Gastrocnemius medialis (tissue), 4 donors: ENCODE measurements around the gene CYBA. TPM values are rescaled to one million over a fixed set of nuclear protein-coding genes. Genes with fewer than 3 reads are reported as not detected.
A peak's percentile ranks its signal among the peaks of the same experiment; 100 is the strongest.

Experiments
- ATAC-seq, 2 donors: fragments of 150-250 bp; one replicate each; pipeline ENCODE4 v1.9.1; 2016
- DNase-seq, 2 donors: peaks; one replicate each; pipeline ENCODE4 v3.0.0-alpha.2; 2019
- H3K27ac ChIP-seq, 4 donors: fragments of 200-600 bp; sonication (generic); 1 replicate in 1 of 4; 2 replicates in 3 of 4; pipeline ENCODE4 v1.5.1; 2016 to 2018; ENCODE audit warnings: mild to moderate bottlenecking in 2 of 4, moderate library complexity in 1 of 4
- H3K27me3 ChIP-seq, 3 donors: fragments of 200-600 bp; sonication (generic) in 2 of 3; 1 replicate in 1 of 3; 2 replicates in 2 of 3; pipeline versions ENCODE4 v1.5.1 to v1.6.0; 2016 to 2019; ENCODE audit warnings: mild to moderate bottlenecking in 1 of 3, moderate library complexity in 1 of 3
- H3K36me3 ChIP-seq, 2 donors: fragments of 200-600 bp; sonication (generic) in 1 of 2; one replicate each; pipeline ENCODE4 v1.5.1; 2017 to 2018
- H3K4me1 ChIP-seq, 2 donors: fragments of 200-600 bp; sonication (generic) in 1 of 2; one replicate each; pipeline ENCODE4 v1.5.1; 2016 to 2017; ENCODE audit warnings: mild to moderate bottlenecking in 2 of 2
- H3K4me3 ChIP-seq, 4 donors: fragments of 200-600 bp; sonication (generic) in 3 of 4; 1 replicate in 1 of 4; 2 replicates in 3 of 4; pipeline ENCODE4 v1.5.1; 2016 to 2019; ENCODE audit warnings: mild to moderate bottlenecking in 2 of 4
- H3K9me3 ChIP-seq, 3 donors: fragments of 200-600 bp; sonication (generic) in 2 of 3; 1 replicate in 1 of 3; 2 replicates in 2 of 3; pipeline ENCODE4 v1.5.1; 2016 to 2019
- POLR2A ChIP-seq, 2 donors: fragments of 450-650 bp; IDR thresholded peaks; one replicate each; pipeline ENCODE4 v1.6.1; 2017; ENCODE audit warnings: antibody characterized with exemption in 2 of 2, mild to moderate bottlenecking in 2 of 2, moderate library complexity in 2 of 2
- in situ Hi-C, 4 donors: fragments of 200-750 bp; cut with MboI; loops; one replicate each; pipeline versions ENCODE4 v1.15.0 to v1.8.0; 2017; ENCODE audit warnings: low sequenced_read_pairs in 4 of 4
- intact Hi-C: fragments of 100-400 bp; cut with DNase I; formaldehyde crosslinking; loops from one replicate; pipeline ENCODE4 v1.15.1; 2023; ENCODE audit warnings: low total_unique reads
- total RNA-seq, 4 donors: library from RNA; depleted of rRNA; stranded (reverse); fragments of >200 nt; gene quantifications; one replicate each; pipeline versions ENCODE4 v1.1.0 to v1.2.3, GENCODE V29; 2016
- TF ChIP-seq, protein P1 (sequence below), 5 experiments: fragments of 450-650 bp in 3 of 5; fragments of 200-600 bp in 2 of 5; sonication (generic) in 2 of 5; IDR thresholded peaks in 4 of 5; conservative IDR thresholded peaks in 1 of 5; 1 replicate in 4 of 5; 2 replicates in 1 of 5; pipeline ENCODE4 v1.5.1; 2016 to 2019; ENCODE audit warnings: antibody characterized with exemption in 5 of 5, mild to moderate bottlenecking in 3 of 5, moderate library complexity in 3 of 5

The CYBA gene
- total RNA-seq, 4 donors from 2014 or later = 5.1 to 33.2 (median 28.7) TPM

DNA sequence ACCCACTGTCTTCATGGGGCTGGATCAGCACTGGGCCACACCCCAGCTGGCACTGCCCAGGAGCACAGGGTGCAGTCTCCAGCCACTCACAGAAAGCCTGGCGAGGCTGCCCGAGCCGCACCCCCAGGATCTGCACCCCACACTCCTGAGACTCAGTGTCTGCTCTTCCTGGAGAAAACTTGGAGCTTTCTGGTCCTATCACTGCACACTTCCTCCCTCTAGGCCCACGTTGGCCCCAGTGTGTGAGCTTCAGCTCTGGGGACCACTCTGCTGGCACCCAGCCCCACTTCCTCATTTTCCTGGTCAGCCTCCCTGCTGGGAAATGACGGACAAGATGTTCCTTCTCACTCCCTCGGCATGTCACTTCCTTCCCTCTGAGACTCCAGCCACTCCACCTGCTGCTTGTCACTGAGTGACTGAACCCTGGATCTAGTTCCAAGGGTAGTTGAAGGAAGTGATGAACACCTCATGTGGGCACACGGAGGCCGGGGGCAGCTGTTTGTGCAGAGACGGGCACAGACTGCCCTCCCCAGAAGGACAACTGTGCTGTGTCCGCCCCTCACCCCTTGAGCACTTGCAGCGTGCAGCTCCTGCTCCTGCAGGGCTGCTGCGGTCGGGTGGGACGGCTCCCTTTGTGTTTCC, 51.6 kb downstream of the CYBA start:
- H3K4me1 ChIP-seq = peaks cover 0 to 3% of the 10 kb centered on the region in 2 donors
- in situ Hi-C loops = no loop called here
- H3K9me3 ChIP-seq = no peaks in the 10 kb centered on the region
- DNase-seq = peak; percentile 49 to 69
- peak in 1 of 2 donors; percentile 25 for TF ChIP-seq POLR2A (IDR thresholded peaks at IDR 0.05)
- TF ChIP-seq, protein P1, sequence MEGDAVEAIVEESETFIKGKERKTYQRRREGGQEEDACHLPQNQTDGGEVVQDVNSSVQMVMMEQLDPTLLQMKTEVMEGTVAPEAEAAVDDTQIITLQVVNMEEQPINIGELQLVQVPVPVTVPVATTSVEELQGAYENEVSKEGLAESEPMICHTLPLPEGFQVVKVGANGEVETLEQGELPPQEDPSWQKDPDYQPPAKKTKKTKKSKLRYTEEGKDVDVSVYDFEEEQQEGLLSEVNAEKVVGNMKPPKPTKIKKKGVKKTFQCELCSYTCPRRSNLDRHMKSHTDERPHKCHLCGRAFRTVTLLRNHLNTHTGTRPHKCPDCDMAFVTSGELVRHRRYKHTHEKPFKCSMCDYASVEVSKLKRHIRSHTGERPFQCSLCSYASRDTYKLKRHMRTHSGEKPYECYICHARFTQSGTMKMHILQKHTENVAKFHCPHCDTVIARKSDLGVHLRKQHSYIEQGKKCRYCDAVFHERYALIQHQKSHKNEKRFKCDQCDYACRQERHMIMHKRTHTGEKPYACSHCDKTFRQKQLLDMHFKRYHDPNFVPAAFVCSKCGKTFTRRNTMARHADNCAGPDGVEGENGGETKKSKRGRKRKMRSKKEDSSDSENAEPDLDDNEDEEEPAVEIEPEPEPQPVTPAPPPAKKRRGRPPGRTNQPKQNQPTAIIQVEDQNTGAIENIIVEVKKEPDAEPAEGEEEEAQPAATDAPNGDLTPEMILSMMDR (IDR thresholded peaks at IDR 0.05 in 4 of 5, conservative IDR thresholded peaks at IDR 0.05 in 1 of 5) = no peak
- ATAC-seq = peak; percentile 76 to 85
- intact Hi-C loops = no loop called here
- H3K4me3 ChIP-seq = no peak overlapping the region
- H3K27ac ChIP-seq = peak overlapping the region; percentile 63 to 77 (median 72)
- H3K27me3 ChIP-seq = no peaks in the 10 kb centered on the region
- peaks cover 2 to 45% of the 10 kb centered on the region in 2 donors for H3K36me3 ChIP-seq

DNA sequence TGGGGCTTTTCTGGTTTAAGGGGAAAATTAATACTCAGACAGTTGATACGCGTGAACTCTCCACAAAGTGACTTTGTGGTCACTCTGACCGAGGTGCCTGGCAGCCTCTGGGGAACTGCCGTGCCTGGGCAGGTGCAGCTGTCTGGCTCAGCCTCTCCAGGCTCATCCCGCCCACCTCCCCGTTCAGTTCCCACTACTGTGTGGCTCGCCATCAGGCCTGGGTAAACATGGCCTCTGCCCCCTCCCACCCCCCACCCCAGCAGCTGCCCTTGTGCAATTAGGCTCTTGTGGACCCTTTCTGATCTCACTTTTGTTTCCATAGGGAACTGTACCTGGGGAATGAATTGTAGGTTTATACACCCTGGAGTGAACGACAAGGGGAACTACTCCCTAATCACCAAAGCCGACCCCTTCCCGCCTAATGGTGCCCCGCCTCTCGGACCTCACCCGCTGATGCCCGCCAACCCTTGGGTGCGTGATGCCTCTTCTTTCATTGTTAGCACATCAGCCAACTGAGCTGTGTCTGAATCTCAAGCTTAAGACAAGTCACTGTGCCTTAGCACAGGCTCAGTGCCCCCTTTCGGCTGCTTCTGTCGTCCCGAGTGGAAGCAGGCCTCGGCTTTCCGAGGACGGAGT, 52.9 kb downstream of the CYBA start:
- no peak for DNase-seq
- ATAC-seq = no peak
- no peak for TF ChIP-seq POLR2A (IDR thresholded peaks at IDR 0.05)
- TF ChIP-seq, protein P1 (IDR thresholded peaks at IDR 0.05 in 4 of 5, conservative IDR thresholded peaks at IDR 0.05 in 1 of 5) = no peak
- Histone ChIP-seq H3K27ac (peak overlapping the region; percentile 23 to 70 (median 52)), H3K4me3 (no peak overlapping the region), H3K9me3 (no peaks in the 10 kb centered on the region), H3K27me3 (no peaks in the 10 kb centered on the region), H3K36me3 (peaks cover 2 to 45% of the 10 kb centered on the region in 2 donors), H3K4me1 (peaks cover 0 to 6% of the 10 kb centered on the region in 2 donors)
- in situ Hi-C loops (no loop called here), intact Hi-C loops (no loop called here)

DNA sequence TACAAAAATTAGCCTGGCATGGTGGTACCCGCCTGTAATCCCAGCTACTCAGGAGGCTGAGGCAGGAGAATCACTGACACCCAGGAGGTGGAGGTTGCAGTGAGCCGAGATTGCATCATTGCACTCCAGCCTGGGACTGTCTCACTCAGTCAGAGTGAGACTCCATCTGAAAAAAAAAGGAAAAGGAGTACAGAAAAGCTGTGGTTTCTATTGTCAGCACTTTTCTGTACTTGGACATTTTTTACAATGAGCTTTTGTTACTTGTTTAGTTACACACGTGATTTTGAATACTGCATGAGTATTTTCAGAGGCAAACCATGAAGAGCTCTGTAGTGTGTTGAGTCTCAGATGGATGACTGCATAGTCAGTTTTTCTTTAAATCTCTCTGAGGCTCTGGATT, 54.4 kb downstream of the CYBA start:
- H3K4me1 ChIP-seq = peaks cover 0 to 6% of the 10 kb centered on the region in 2 donors
- peaks cover 2 to 32% of the 10 kb centered on the region in 2 donors for H3K36me3 ChIP-seq
- ATAC-seq = no peak
- intact Hi-C loops = no loop called here
- no peak for TF ChIP-seq POLR2A (IDR thresholded peaks at IDR 0.05)
- TF ChIP-seq, protein P1 (IDR thresholded peaks at IDR 0.05 in 4 of 5, conservative IDR thresholded peaks at IDR 0.05 in 1 of 5) = no peak
- H3K9me3 ChIP-seq = no peaks in the 10 kb centered on the region
- in situ Hi-C loops = no loop called here
- no peak overlapping the region for H3K4me3 ChIP-seq
- no peak for DNase-seq
- H3K27ac ChIP-seq = no peak overlapping the region
- H3K27me3 ChIP-seq = no peaks in the 10 kb centered on the region

DNA sequence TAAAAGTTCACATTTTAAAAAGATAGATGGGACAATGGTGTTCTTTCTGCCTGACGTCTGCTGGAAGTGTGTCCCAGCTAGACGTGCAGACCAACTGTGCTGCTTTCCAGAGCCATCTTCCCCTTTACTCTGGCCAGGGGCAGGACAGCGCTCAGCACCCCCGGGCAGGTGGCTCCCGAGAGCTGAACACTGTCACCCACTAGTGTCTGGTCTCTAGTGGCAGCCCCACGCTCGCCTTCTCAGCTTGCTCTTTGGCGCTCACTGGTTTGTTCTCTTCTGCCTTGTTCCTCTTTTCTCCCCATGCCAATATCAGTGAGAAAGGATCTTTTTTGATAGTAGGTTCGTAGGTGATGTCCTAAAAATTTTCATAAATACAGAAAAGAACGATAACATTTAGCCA, 54.9 kb downstream of the CYBA start:
- no peak for ATAC-seq
- in situ Hi-C loops (no loop called here), intact Hi-C loops (no loop called here)
- Histone ChIP-seq H3K27ac (no peak overlapping the region), H3K9me3 (no peaks in the 10 kb centered on the region), H3K4me1 (peaks cover 0 to 6% of the 10 kb centered on the region in 2 donors), H3K36me3 (peaks cover 2 to 28% of the 10 kb centered on the region in 2 donors), H3K27me3 (no peaks in the 10 kb centered on the region), H3K4me3 (no peak overlapping the region)
- no peak for DNase-seq
- TF ChIP-seq POLR2A (IDR thresholded peaks at IDR 0.05) = no peak
- TF ChIP-seq, protein P1 (IDR thresholded peaks at IDR 0.05 in 4 of 5, conservative IDR thresholded peaks at IDR 0.05 in 1 of 5) = no peak
